HG03103 (cell line): ENCODE results near the gene HEXIM2.
"Not testable (repeated sequence)": the region's sequence is repeated elsewhere in the genome, so short reads cannot be mapped to it uniquely, and the experiment has no call there.

Experiments used
- ATAC-seq: cut with Tn5 transposase; IDR thresholded peaks from one replicate; pipeline ENCODE4 v1.9.1; 2021; ENCODE audit warnings: low read depth; ENCODE audit not compliant: unreplicated experiment

Gene HEXIM2

DNA sequence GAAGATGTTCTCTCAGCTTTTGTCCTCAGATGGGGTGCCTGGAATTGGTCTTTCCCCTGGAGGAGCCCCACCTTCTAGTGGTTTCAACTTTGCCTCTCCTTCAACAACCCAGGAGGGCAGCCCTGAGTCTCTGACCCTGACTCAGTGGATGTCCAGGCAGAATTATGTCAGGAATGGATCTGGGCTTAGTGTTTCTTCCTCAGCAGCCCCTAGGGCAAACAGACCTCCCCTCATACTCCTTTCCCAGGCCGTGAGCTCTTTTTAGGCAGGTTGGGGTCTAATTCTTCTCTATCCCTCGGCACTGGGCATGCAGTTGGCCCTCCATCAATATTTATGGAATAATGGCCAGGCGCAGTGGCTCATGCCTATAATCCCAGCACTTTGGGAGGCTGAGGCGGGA lies 39.8 kb downstream of the HEXIM2 start:
- no peak for ATAC-seq

DNA sequence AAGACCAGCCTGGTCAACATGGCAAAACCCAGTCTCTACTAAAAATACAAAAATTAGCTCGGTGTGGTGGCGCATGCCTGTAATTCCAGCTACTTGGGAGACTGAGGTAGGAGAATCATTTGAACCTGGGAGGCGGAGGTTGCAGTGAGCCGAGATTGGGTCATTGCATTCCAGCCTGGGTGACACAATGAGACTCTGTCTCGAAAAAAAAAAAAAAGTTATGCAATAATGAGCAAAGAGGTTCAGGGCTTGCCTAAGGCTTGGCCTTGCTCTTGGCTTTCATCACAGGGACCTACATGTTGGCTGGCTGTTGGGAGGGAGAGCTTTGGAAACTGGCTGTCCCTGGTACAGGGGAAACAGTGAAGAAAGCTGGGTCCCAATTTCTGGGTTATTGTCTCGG lies 40.2 kb downstream of the HEXIM2 start:
- not testable (repeated sequence) for ATAC-seq

- ATAC-seq: no peak
Observed at GRCh38 chr17:45218895-45219661, 57.4 kb downstream of the HEXIM2 start.
